ENCODE results near the gene PPTC7.
"Not testable (repeated sequence)": the region's sequence is repeated elsewhere in the genome, so short reads cannot be mapped to it uniquely, and the experiment has no call there.

Gene PPTC7

GRCh38 chr12:110583137-110584059 lies at the start of gene PPTC7:
PPTC7 (minus strand) TSS chr12:110583318; CDS start chr12:110583031, 287 bp downstream.
- peak; percentile 96 for DNase-seq

GRCh38 chr12:110627500-110628195 lies 44.5 kb upstream of the PPTC7 start:
- DNase-seq: no peak

- no peak for DNase-seq
Measured at GRCh38 chr12:110622582-110622981, 39.5 kb upstream of the PPTC7 start.

GRCh38 chr12:110619534-110619953 lies 36.4 kb upstream of the PPTC7 start:
- DNase-seq: no peak

GRCh38 chr12:110616471-110617115 lies 33.5 kb upstream of the PPTC7 start:
- DNase-seq: no peak

- DNase-seq: no peak
Measured at GRCh38 chr12:110615171-110615570, 32.1 kb upstream of the PPTC7 start.

- peak; percentile 96 for DNase-seq
Measured at GRCh38 chr12:110613771-110614684, 30.9 kb upstream of the PPTC7 start, which contains the start of gene TCTN1. TCTN1 (plus strand) TSS chr12:110614129; CDS start chr12:110614183, 54 bp downstream.

GRCh38 chr12:110613071-110613770 lies 30.1 kb upstream of the PPTC7 start:
- DNase-seq: no peak

GRCh38 chr12:110606253-110606611 lies 23.1 kb upstream of the PPTC7 start:
- no peak for DNase-seq

- DNase-seq: not testable (repeated sequence)
Measured at GRCh38 chr12:110602085-110602814, 19.1 kb upstream of the PPTC7 start.

- DNase-seq: no peak
Measured at GRCh38 chr12:110600254-110600653, 17.1 kb upstream of the PPTC7 start.

- DNase-seq: no peak
Measured at GRCh38 chr12:110599334-110599733, 16.2 kb upstream of the PPTC7 start.

- no peak for DNase-seq
Measured at GRCh38 chr12:110597885-110598284, 14.8 kb upstream of the PPTC7 start.

GRCh38 chr12:110592919-110593318 lies 9.8 kb upstream of the PPTC7 start:
- DNase-seq: not testable (repeated sequence)

- no peak for DNase-seq
Measured at GRCh38 chr12:110592078-110592477, 9.0 kb upstream of the PPTC7 start.

- no peak for DNase-seq
Measured at GRCh38 chr12:110591451-110592051, 8.4 kb upstream of the PPTC7 start.

- DNase-seq: no peak
Measured at GRCh38 chr12:110590806-110591326, 7.7 kb upstream of the PPTC7 start.

- no peak for DNase-seq
Measured at GRCh38 chr12:110590059-110590458, 6.9 kb upstream of the PPTC7 start.

GRCh38 chr12:110587102-110587501 lies 4.0 kb upstream of the PPTC7 start:
- DNase-seq: not testable (repeated sequence)

GRCh38 chr12:110585231-110585799 lies 2.2 kb upstream of the PPTC7 start:
- no peak for DNase-seq

Data from stimulated activated CD4-positive, alpha-beta T cell treated with anti-CD3 and anti-CD28 coated beads, Interleukin-12 subunit alpha, Interleukin-12 subunit beta, amount 100 ng/mL, for 4 hours (primary cell).